K562 (cell line): Measurements from ENCODE around the gene SPI1. TPM values are rescaled to one million over a fixed set of nuclear protein-coding genes. Genes with fewer than 3 reads are reported as not detected.

Experiments
- BRD9 ChIP-seq: fragments of 450-650 bp; IDR thresholded peaks from 2 replicates; pipeline ENCODE4 v1.6.1; 2018; ENCODE audit warnings: low read depth; ENCODE audit not compliant: partially characterized antibody
- CBFA2T3 ChIP-seq: fragments of 450-650 bp; IDR thresholded peaks from 2 replicates; pipeline ENCODE4 v1.6.1; 2017
- CBX5 ChIP-seq: IDR thresholded peaks from 2 replicates; pipeline ENCODE4 v1.6.1; 2014; ENCODE audit warnings: low read depth, borderline replicate concordance
- CTBP1 ChIP-seq: fragments of 450-650 bp; IDR thresholded peaks from 2 replicates; pipeline ENCODE4 v1.6.1; 2016; ENCODE audit warnings: borderline replicate concordance
- EGR1 ChIP-seq: fragments of 450-650 bp; conservative IDR thresholded peaks from 2 replicates; pipeline ENCODE4 v1.6.1; 2017; ENCODE audit warnings: mild to moderate bottlenecking
- HLTF ChIP-seq: fragments of 450-650 bp; IDR thresholded peaks from 2 replicates; pipeline ENCODE4 v1.6.1; 2016
- JUNB ChIP-seq: fragments of 450-650 bp; formaldehyde crosslinking; conservative IDR thresholded peaks from 2 replicates; pipeline ENCODE4 v1.4.0; 2020; ENCODE audit warnings: mild to moderate bottlenecking
- JUND ChIP-seq, 2 experiments: IDR thresholded peaks; 2 replicates in 1 of 2; 3 replicates in 1 of 2; pipeline ENCODE4 v1.6.1; 2011; ENCODE audit warnings: borderline replicate concordance in 2 of 2, low read depth in 2 of 2, low read length in 2 of 2, improper control_type of control experiment in 1 of 2, missing biosample characterization in 1 of 2, missing genetic modification characterization in 1 of 2, missing genetic modification reagents in 1 of 2
- LEF1 ChIP-seq: fragments of 450-650 bp; IDR thresholded peaks from 2 replicates; pipeline ENCODE4 v1.6.1; 2016; ENCODE audit warnings: mild to moderate bottlenecking
- MAZ ChIP-seq, 2 experiments: fragments of 450-650 bp in 1 of 2; sonication (generic) in 1 of 2; formaldehyde crosslinking; IDR thresholded peaks in 1 of 2; conservative IDR thresholded peaks in 1 of 2; 2 replicates each; pipeline versions ENCODE4 v1.4.0 to v1.5.0; 2020; ENCODE audit warnings: mild to moderate bottlenecking in 1 of 2, missing genetic modification reagents in 1 of 2
- OTX1 ChIP-seq: fragments of 450-650 bp; formaldehyde crosslinking; IDR thresholded peaks from 2 replicates; pipeline ENCODE4 v1.4.0; 2022; ENCODE audit warnings: mild to moderate bottlenecking
- POLR2H ChIP-seq: IDR thresholded peaks from 2 replicates; pipeline ENCODE4 v1.6.1; 2016; ENCODE audit warnings: missing genetic modification characterization, low read depth, mild to moderate bottlenecking, control low read depth, missing compliant biosample characterization, moderate library complexity
- POLR3G ChIP-seq: IDR thresholded peaks from 2 replicates; pipeline ENCODE4 v1.6.1; 2011; ENCODE audit not compliant: insufficient read length, insufficient replicate concordance; ENCODE audit errors: extremely low read depth
- PYGO2 ChIP-seq: fragments of 450-650 bp; IDR thresholded peaks from 2 replicates; pipeline ENCODE4 v1.6.1; 2016; ENCODE audit warnings: mild to moderate bottlenecking, missing genetic modification characterization, moderate library complexity, missing compliant biosample characterization
- SMARCA5 ChIP-seq: fragments of 450-650 bp; IDR thresholded peaks from 2 replicates; pipeline ENCODE4 v1.6.1; 2016
- SPI1 ChIP-seq: IDR thresholded peaks from 2 replicates; pipeline ENCODE4 v1.6.1; 2011; ENCODE audit warnings: low read depth, low read length, control low read depth, borderline replicate concordance
- TOE1 ChIP-seq, 2 experiments: fragments of 450-650 bp in 1 of 2; sonication (generic) in 1 of 2; formaldehyde crosslinking in 1 of 2; IDR thresholded peaks; 2 replicates each; pipeline versions ENCODE4 v1.7.1 to v1.8.0; 2016 to 2022; ENCODE audit warnings: borderline replicate concordance in 2 of 2, mild to moderate bottlenecking in 2 of 2, antibody characterized with exemption in 1 of 2, inconsistent platforms in 1 of 2, low read depth in 1 of 2, missing genetic modification reagents in 1 of 2, moderate library complexity in 1 of 2
- ZFP1 ChIP-seq: fragments of 450-650 bp; formaldehyde crosslinking; IDR thresholded peaks from 2 replicates; pipeline ENCODE4 v1.4.0; 2020; ENCODE audit warnings: mild to moderate bottlenecking, mixed read lengths
- ZNF445 ChIP-seq: fragments of 250-450 bp; sonication (Bioruptor Pico); IDR thresholded peaks from 2 replicates; pipeline ENCODE4 v1.4.0; 2020; ENCODE audit warnings: low read depth, mild to moderate bottlenecking, moderate library complexity
- ZNF707 ChIP-seq: fragments of 250-450 bp; sonication (Bioruptor Pico); conservative IDR thresholded peaks from 2 replicates; pipeline ENCODE4 v1.8.0; 2022; ENCODE audit warnings: inconsistent platforms, mild to moderate bottlenecking, moderate library complexity
- ZZZ3 ChIP-seq: fragments of 450-650 bp; IDR thresholded peaks from 2 replicates; pipeline ENCODE4 v1.6.1; 2016; ENCODE audit warnings: antibody characterized with exemption, mild to moderate bottlenecking, moderate library complexity
- polyA plus RNA-seq, 8 experiments: library from polyadenylated mRNA; depleted of rRNA in 4 of 8; stranded (reverse) in 5 of 8; unstranded in 3 of 8; fragments of >200 nt; fragmentation: Nextera tagmentation in 2 of 8; fragmentation: Illumina TruSeq in 1 of 8; extraction: Ambion mirVana in 2 of 8; extraction: Trizol in 1 of 8; gene quantifications; 2 replicates each; pipeline versions ENCODE4 v1.2.1 to v1.2.3, GENCODE V29; 2011 to 2014; ENCODE audit warnings: inconsistent platforms in 1 of 8, missing spikeins in 1 of 8
- total RNA-seq, 7 experiments: library from RNA; depleted of rRNA in 6 of 7; stranded (reverse); fragments of >200 nt in 6 of 7; fragmentation: Illumina TruSeq in 2 of 7; extraction: Trizol in 2 of 7; gene quantifications; 2 replicates each; pipeline versions ENCODE4 v1.2.1 to v1.2.3, GENCODE V29; 2011 to 2021; ENCODE audit warnings: low replicate concordance in 1 of 7
- TF ChIP-seq, protein P1 (sequence below): fragments of 250-450 bp; sonication (Bioruptor Pico); IDR thresholded peaks from 2 replicates; pipeline ENCODE4 v1.5.0; 2022; ENCODE audit warnings: mild to moderate bottlenecking
- TF ChIP-seq, protein P2 (sequence below): fragments of 450-650 bp; IDR thresholded peaks from 2 replicates; pipeline ENCODE4 v1.6.1; 2016; ENCODE audit warnings: borderline replicate concordance
- TF ChIP-seq, protein P3 (sequence below): fragments of 450-650 bp; IDR thresholded peaks from 2 replicates; pipeline ENCODE4 v1.6.1; 2017; ENCODE audit warnings: antibody characterized with exemption

The SPI1 gene
- total and polyA plus RNA-seq, 9 of the 15 experiments (the other 6 are each of a cell fraction or from before 2014, with no cell fraction given): 0.10 to 33.7 (median 10.3) TPM

DNA sequence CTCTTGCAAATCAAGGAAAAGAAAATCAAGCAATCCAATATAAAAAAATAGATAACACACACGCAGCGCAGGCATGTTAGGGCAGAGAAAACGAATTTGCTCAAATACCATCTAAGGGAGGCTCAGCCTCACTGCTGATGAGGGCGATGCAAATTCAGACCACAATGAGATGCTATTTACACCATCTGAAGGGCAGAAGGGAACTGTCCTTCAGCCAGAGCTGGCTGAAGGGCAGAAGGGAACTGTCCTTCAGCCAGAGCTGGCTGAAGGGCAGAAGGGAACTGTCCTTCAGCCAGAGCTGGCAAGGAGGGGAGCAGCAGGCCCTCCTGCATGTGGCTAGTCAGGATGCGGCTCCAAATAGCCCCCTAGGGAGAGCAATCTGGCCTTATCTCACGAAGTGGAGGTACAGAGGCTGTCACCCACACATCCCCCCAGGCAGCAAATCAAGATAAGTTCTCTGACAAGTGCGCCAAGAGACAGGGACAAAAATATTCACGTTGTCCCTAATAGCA is 22.5 kb upstream of the SPI1 start (continued):
- no peak for TF ChIP-seq JUND (IDR thresholded peaks at IDR 0.05; ENCODE audit: borderline replicate concordance, low read depth, low read length)
- TF ChIP-seq JUND (tag; IDR thresholded peaks at IDR 0.05; ENCODE audit: borderline replicate concordance, low read depth, low read length): no peak; the same call in 2 of the 3 replicates
- TF ChIP-seq SPI1: 0 out of 2 replicates have a peak, but pooled peaks have one; percentile 28
- TF ChIP-seq POLR3G: no peak
- TF ChIP-seq ZNF445 (CRISPR knock-in tag): no peak
- TF ChIP-seq OTX1: no peak
- peak; percentile 62 for TF ChIP-seq EGR1
- TF ChIP-seq CBX5: no peak
- no peak for TF ChIP-seq ZFP1 (CRISPR knock-in tag)
- no peak for TF ChIP-seq PYGO2
- TF ChIP-seq HLTF: no peak
- no peak for TF ChIP-seq ZNF707 (CRISPR knock-in tag)
- TF ChIP-seq TOE1 (IDR thresholded peaks at IDR 0.05; ENCODE audit: borderline replicate concordance): no peak
- no peak for TF ChIP-seq TOE1 (CRISPR knock-in tag; IDR thresholded peaks at IDR 0.05; ENCODE audit: borderline replicate concordance, low read depth)
- TF ChIP-seq, protein P1, sequence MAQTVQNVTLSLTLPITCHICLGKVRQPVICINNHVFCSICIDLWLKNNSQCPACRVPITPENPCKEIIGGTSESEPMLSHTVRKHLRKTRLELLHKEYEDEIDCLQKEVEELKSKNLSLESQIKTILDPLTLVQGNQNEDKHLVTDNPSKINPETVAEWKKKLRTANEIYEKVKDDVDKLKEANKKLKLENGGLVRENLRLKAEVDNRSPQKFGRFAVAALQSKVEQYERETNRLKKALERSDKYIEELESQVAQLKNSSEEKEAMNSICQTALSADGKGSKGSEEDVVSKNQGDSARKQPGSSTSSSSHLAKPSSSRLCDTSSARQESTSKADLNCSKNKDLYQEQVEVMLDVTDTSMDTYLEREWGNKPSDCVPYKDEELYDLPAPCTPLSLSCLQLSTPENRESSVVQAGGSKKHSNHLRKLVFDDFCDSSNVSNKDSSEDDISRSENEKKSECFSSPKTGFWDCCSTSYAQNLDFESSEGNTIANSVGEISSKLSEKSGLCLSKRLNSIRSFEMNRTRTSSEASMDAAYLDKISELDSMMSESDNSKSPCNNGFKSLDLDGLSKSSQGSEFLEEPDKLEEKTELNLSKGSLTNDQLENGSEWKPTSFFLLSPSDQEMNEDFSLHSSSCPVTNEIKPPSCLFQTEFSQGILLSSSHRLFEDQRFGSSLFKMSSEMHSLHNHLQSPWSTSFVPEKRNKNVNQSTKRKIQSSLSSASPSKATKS: no peak
- TF ChIP-seq ZZZ3: no peak
- TF ChIP-seq SMARCA5: 0 out of 2 replicates have a peak, but pooled peaks have one; percentile 49
- TF ChIP-seq, protein P2, sequence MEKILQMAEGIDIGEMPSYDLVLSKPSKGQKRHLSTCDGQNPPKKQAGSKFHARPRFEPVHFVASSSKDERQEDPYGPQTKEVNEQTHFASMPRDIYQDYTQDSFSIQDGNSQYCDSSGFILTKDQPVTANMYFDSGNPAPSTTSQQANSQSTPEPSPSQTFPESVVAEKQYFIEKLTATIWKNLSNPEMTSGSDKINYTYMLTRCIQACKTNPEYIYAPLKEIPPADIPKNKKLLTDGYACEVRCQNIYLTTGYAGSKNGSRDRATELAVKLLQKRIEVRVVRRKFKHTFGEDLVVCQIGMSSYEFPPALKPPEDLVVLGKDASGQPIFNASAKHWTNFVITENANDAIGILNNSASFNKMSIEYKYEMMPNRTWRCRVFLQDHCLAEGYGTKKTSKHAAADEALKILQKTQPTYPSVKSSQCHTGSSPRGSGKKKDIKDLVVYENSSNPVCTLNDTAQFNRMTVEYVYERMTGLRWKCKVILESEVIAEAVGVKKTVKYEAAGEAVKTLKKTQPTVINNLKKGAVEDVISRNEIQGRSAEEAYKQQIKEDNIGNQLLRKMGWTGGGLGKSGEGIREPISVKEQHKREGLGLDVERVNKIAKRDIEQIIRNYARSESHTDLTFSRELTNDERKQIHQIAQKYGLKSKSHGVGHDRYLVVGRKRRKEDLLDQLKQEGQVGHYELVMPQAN: 0 out of 2 replicates have a peak, but pooled peaks have one; percentile 24
- TF ChIP-seq BRD9: no peak
- TF ChIP-seq LEF1: 0 out of 2 replicates have a peak, but pooled peaks have one; percentile 21
- TF ChIP-seq, protein P3, sequence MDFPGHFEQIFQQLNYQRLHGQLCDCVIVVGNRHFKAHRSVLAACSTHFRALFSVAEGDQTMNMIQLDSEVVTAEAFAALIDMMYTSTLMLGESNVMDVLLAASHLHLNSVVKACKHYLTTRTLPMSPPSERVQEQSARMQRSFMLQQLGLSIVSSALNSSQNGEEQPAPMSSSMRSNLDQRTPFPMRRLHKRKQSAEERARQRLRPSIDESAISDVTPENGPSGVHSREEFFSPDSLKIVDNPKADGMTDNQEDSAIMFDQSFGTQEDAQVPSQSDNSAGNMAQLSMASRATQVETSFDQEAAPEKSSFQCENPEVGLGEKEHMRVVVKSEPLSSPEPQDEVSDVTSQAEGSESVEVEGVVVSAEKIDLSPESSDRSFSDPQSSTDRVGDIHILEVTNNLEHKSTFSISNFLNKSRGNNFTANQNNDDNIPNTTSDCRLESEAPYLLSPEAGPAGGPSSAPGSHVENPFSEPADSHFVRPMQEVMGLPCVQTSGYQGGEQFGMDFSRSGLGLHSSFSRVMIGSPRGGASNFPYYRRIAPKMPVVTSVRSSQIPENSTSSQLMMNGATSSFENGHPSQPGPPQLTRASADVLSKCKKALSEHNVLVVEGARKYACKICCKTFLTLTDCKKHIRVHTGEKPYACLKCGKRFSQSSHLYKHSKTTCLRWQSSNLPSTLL: no peak
- TF ChIP-seq CBFA2T3: peak; percentile 70
- TF ChIP-seq JUNB: no peak
- TF ChIP-seq POLR2H (tag): no peak
- peak; percentile 65; the same call in 1 of the 2 replicates for TF ChIP-seq CTBP1
- TF ChIP-seq MAZ (CRISPR knock-in tag; conservative IDR thresholded peaks at IDR 0.05 in 1 of 2, IDR thresholded peaks at IDR 0.05 in 1 of 2): 0 out of 4 replicates have a peak, but pooled peaks of 1 of the 2 experiments have one; percentile 29
